Ovary (tissue), 9 donors: ENCODE results near the gene FGGY. TPM values are rescaled to one million over a fixed set of nuclear protein-coding genes. Genes with fewer than 3 reads are reported as not detected.

ENCODE experiments used
- DNase-seq, 5 donors: peaks; one replicate each; pipeline ENCODE4 v3.0.0-alpha.2; 2019 to 2020
- H3K27ac ChIP-seq, 2 donors: fragments of 200-600 bp; one replicate each; pipeline versions ENCODE4 v1.5.1 to v1.8.0; 2019 to 2022
- H3K27me3 ChIP-seq: fragments of 200-600 bp; one replicate; pipeline ENCODE4 v1.8.0; 2022
- H3K36me3 ChIP-seq: fragments of 200-600 bp; sonication (generic); one replicate; pipeline ENCODE4 v1.5.1; 2019
- H3K4me1 ChIP-seq: one replicate; pipeline ENCODE4 v1.8.1; 2013; ENCODE audit warnings: mild to moderate bottlenecking, moderate library complexity; ENCODE audit not compliant: insufficient read depth
- H3K4me3 ChIP-seq: fragments of 200-600 bp; sonication (generic); one replicate; pipeline ENCODE4 v1.5.1; 2017
- H3K9me3 ChIP-seq, 2 donors: fragments of 200-600 bp in 1 of 2; sonication (generic) in 1 of 2; one replicate each; pipeline versions ENCODE4 v1.5.1 to v1.8.1; 2013 to 2019; ENCODE audit warnings: mild to moderate bottlenecking in 1 of 2, moderate library complexity in 1 of 2
- CTCF ChIP-seq, 3 donors: fragments of 450-650 bp in 2 of 3; fragments of 200-600 bp in 1 of 3; IDR thresholded peaks; one replicate each; pipeline versions ENCODE4 v1.5.1 to v1.8.0; 2016 to 2022; ENCODE audit warnings: antibody characterized with exemption in 3 of 3, mild to moderate bottlenecking in 1 of 3
- EP300 ChIP-seq: sonication (generic); formaldehyde crosslinking; IDR thresholded peaks from one replicate; pipeline ENCODE4 v1.6.1; 2017; ENCODE audit warnings: antibody characterized with exemption
- POLR2A ChIP-seq: fragments of 450-650 bp; IDR thresholded peaks from one replicate; pipeline ENCODE4 v1.6.1; 2017; ENCODE audit warnings: antibody characterized with exemption, mild to moderate bottlenecking, moderate library complexity
- WGBS, 3 donors: extraction: QIAGEN DNeasy Blood & Tissue Kit in 1 of 3; methylation state at CpG; one replicate each; pipeline versions ENCODE4 v1.1.5 to v1.1.7; 2013 to 2017; 5-methylcytosine and 5-hydroxymethylcytosine counted together
- intact Hi-C, 4 donors: fragments of 100-400 bp; cut with DNase I; formaldehyde crosslinking; loops; one replicate each; pipeline versions ENCODE4 v1.11.0 to v1.15.1; 2022 to 2023
- polyA plus RNA-seq, 2 donors: library from polyadenylated mRNA; stranded (reverse); fragments of 200-250 nt in 1 of 2; fragments of 350-450 nt in 1 of 2; fragmentation: Illumina TruSeq in 1 of 2; extraction: RNeasy Lipid Tissue Mini Kit (QIAGEN cat#74804) in 1 of 2; gene quantifications; one replicate each; pipeline ENCODE4 v1.2.3, GENCODE V29; 2013 to 2014
- total RNA-seq, 7 donors: library from RNA; depleted of rRNA in 2 of 7; stranded (reverse); fragments of >200 nt in 2 of 7; fragmentation: NEBNext Ultra II Directional in 3 of 7; extraction: Animal tissue kit (Norgen Biotek cat#: 25700) in 3 of 7; gene quantifications; one replicate each; pipeline versions ENCODE4 v1.1.0 to v1.2.4, GENCODE V29; 2016 to 2023
- donor health status: DM: no; HTN: no; CAD: no; lungs with moderate emphysema.
- donor health status: DM: no; HTN: no; CAD: no.
- donor health status: Bipolar disorder and iron deficiency.
- donor health status: DM: yes; HTN: yes; CAD: no.
- donor health status: DM: no; HTN: no; CAD: no.
- donor health status: DM: yes; HTN: yes; CAD: no.

Gene FGGY
- total and polyA plus RNA-seq, 9 donors = 7.9 to 62.0 (median 44.7) TPM

- intact Hi-C loops = no loop called here
- Histone ChIP-seq H3K9me3 (no peaks in the 10 kb centered on the region), H3K4me3 (no peak overlapping the region), H3K27ac (no peak overlapping the region), H3K27me3 (no peaks in the 10 kb centered on the region), H3K4me1 (peaks cover 3% of the 10 kb centered on the region), H3K36me3 (no peaks in the 10 kb centered on the region)
- no peak for DNase-seq
- 44 to 56% (median 49%) methylated on average over 4 of the region's 4 CpGs for WGBS, 3 donors
- no peak for TF ChIP-seq CTCF (IDR thresholded peaks at IDR 0.05)
- TF ChIP-seq POLR2A = no peak
- no peak for TF ChIP-seq EP300
These were observed 31.3 kb upstream of the FGGY start for GRCh38 chr1:59265622-59266021.

GRCh38 chr1:59266180-59266926 lies 30.5 kb upstream of the FGGY start:
- no peak for TF ChIP-seq EP300
- TF ChIP-seq POLR2A = no peak
- TF ChIP-seq CTCF (IDR thresholded peaks at IDR 0.05) = no peak

GRCh38 chr1:59266927-59267293 lies 30.0 kb upstream of the FGGY start:
- no peak overlapping the region for H3K27ac ChIP-seq
- intact Hi-C loops = no loop called here
- H3K27me3 ChIP-seq = no peaks in the 10 kb centered on the region
- H3K9me3 ChIP-seq = no peaks in the 10 kb centered on the region
- no peak overlapping the region for H3K4me3 ChIP-seq
- H3K36me3 ChIP-seq = no peaks in the 10 kb centered on the region
- no peak for DNase-seq
- peaks cover under 1% of the 10 kb centered on the region for H3K4me1 ChIP-seq
- TF ChIP-seq CTCF (IDR thresholded peaks at IDR 0.05) (no peak), EP300 (no peak), POLR2A (no peak)

More at GRCh38 chr1:59266180-59266926, 30.5 kb upstream of the FGGY start:
- no peak overlapping the region for H3K27ac ChIP-seq
- no peaks in the 10 kb centered on the region for H3K9me3 ChIP-seq
- H3K36me3 ChIP-seq = no peaks in the 10 kb centered on the region
- 56 to 71% (median 65%) methylated on average over 4 of the region's 4 CpGs for WGBS, 3 donors
- intact Hi-C loops = no loop called here
- peaks cover 3% of the 10 kb centered on the region for H3K4me1 ChIP-seq
- no peak overlapping the region for H3K4me3 ChIP-seq
- H3K27me3 ChIP-seq = no peaks in the 10 kb centered on the region
- DNase-seq = no peak

GRCh38 chr1:59268406-59268805 lies 28.5 kb upstream of the FGGY start:
- TF ChIP-seq CTCF (IDR thresholded peaks at IDR 0.05) (no peak), EP300 (no peak), POLR2A (no peak)
- WGBS, 3 donors = 93 to 100% (median 96%) methylated on average over 1 of the region's 1 CpG
- H3K9me3 ChIP-seq = no peaks in the 10 kb centered on the region
- no peaks in the 10 kb centered on the region for H3K36me3 ChIP-seq
- intact Hi-C loops = no loop called here
- H3K27ac ChIP-seq = no peak overlapping the region
- H3K4me3 ChIP-seq = no peak overlapping the region
- no peak for DNase-seq
- H3K4me1 ChIP-seq = no peaks in the 10 kb centered on the region
- no peaks in the 10 kb centered on the region for H3K27me3 ChIP-seq
